H9 (cell line): ENCODE measurements around the gene DEPDC5. TPM values are rescaled to one million over a fixed set of nuclear protein-coding genes. Genes with fewer than 3 reads are reported as not detected.
A peak's percentile ranks its signal among the peaks of the same experiment; 100 is the strongest.

Source experiments
- DNase-seq: peaks from one replicate; pipeline ENCODE4 v3.0.0-alpha.2; 2017
- H2AFZ ChIP-seq: one replicate; pipeline ENCODE4 v1.6.1; 2013; ENCODE audit warnings: mild to moderate bottlenecking, low read length, control low read depth, moderate library complexity
- H2AK5ac ChIP-seq: 2 replicates; pipeline ENCODE4 v1.6.1; 2013; ENCODE audit warnings: low read length, control low read depth, mixed read lengths; ENCODE audit not compliant: insufficient read length
- H2BK120ac ChIP-seq: one replicate; pipeline ENCODE4 v1.6.1; 2013; ENCODE audit warnings: low read depth, mild to moderate bottlenecking, low read length, control low read depth, inconsistent platforms; ENCODE audit not compliant: poor library complexity, severe bottlenecking
- H2BK12ac ChIP-seq: 2 replicates; pipeline ENCODE4 v1.6.1; 2013; ENCODE audit warnings: low read length, control low read depth, mixed read lengths, low read depth; ENCODE audit not compliant: insufficient read length
- H2BK15ac ChIP-seq: 2 replicates; pipeline ENCODE4 v1.6.1; 2013; ENCODE audit warnings: low read depth, low read length, control low read depth
- H2BK20ac ChIP-seq: one replicate; pipeline ENCODE4 v1.6.1; 2013; ENCODE audit warnings: low read depth, mild to moderate bottlenecking, low read length, control low read depth, inconsistent platforms; ENCODE audit not compliant: poor library complexity, severe bottlenecking
- H2BK5ac ChIP-seq: 2 replicates; pipeline ENCODE4 v1.6.1; 2013; ENCODE audit warnings: low read length, control low read depth, mixed read lengths; ENCODE audit not compliant: insufficient read length
- H3K14ac ChIP-seq: 2 replicates; pipeline ENCODE4 v1.6.1; 2013; ENCODE audit warnings: low read length, control low read depth; ENCODE audit not compliant: insufficient read depth
- H3K18ac ChIP-seq: 2 replicates; pipeline ENCODE4 v1.6.1; 2013; ENCODE audit warnings: low read depth, mild to moderate bottlenecking, mixed read lengths, low read length, control low read depth; ENCODE audit not compliant: insufficient read length
- H3K23ac ChIP-seq: 2 replicates; pipeline ENCODE4 v1.6.1; 2013; ENCODE audit warnings: low read length, control low read depth, mixed read lengths, low read depth; ENCODE audit not compliant: insufficient read length
- H3K23me2 ChIP-seq: 2 replicates; pipeline ENCODE4 v1.6.1; 2013; ENCODE audit warnings: low read depth, mild to moderate bottlenecking, mixed read lengths, low read length, control low read depth; ENCODE audit not compliant: insufficient read length, poor library complexity, severe bottlenecking
- H3K27ac ChIP-seq: 2 replicates; pipeline ENCODE4 v1.5.1; 2013; ENCODE audit warnings: low read length, control low read depth, mixed read lengths, low read depth; ENCODE audit not compliant: insufficient read length
- H3K27me3 ChIP-seq: 2 replicates; pipeline ENCODE4 v1.6.1; 2013; ENCODE audit warnings: low read length, control low read depth, inconsistent platforms; ENCODE audit not compliant: insufficient read depth
- H3K4ac ChIP-seq: 2 replicates; pipeline ENCODE4 v1.6.1; 2013; ENCODE audit warnings: low read depth, mild to moderate bottlenecking, control low read depth, inconsistent platforms, low read length, moderate library complexity
- H3K4me1 ChIP-seq: 2 replicates; pipeline ENCODE4 v1.6.1; 2013; ENCODE audit warnings: low read length, control low read depth, inconsistent platforms; ENCODE audit not compliant: insufficient read depth
- H3K4me2 ChIP-seq: 2 replicates; pipeline ENCODE4 v1.6.1; 2013; ENCODE audit warnings: low read length, control low read depth, mixed read lengths; ENCODE audit not compliant: insufficient read length, insufficient read depth
- H3K56ac ChIP-seq: 2 replicates; pipeline ENCODE4 v1.6.1; 2013; ENCODE audit warnings: low read depth, mild to moderate bottlenecking, mixed read lengths, low read length, control low read depth; ENCODE audit not compliant: insufficient read length
- H3K79me1 ChIP-seq: 2 replicates; pipeline ENCODE4 v1.6.1; 2013; ENCODE audit warnings: low read depth, mild to moderate bottlenecking, moderate library complexity, low read length, control low read depth, inconsistent platforms; ENCODE audit not compliant: insufficient read depth, poor library complexity, severe bottlenecking
- H3K79me2 ChIP-seq: 2 replicates; pipeline ENCODE4 v1.6.1; 2013; ENCODE audit warnings: low read length, control low read depth, inconsistent platforms; ENCODE audit not compliant: insufficient read depth
- H3K9ac ChIP-seq: 2 replicates; pipeline ENCODE4 v1.6.1; 2013; ENCODE audit warnings: low read length, control low read depth, mixed read lengths; ENCODE audit not compliant: insufficient read length; ENCODE audit errors: extremely low read depth
- H3K9me3 ChIP-seq: one replicate; pipeline ENCODE4 v1.6.1; 2013; ENCODE audit warnings: low read depth, low read length, inconsistent platforms; ENCODE audit not compliant: control insufficient read depth
- H3T11ph ChIP-seq: one replicate; pipeline ENCODE4 v1.6.1; 2013; ENCODE audit warnings: mild to moderate bottlenecking, low read length, control low read depth, inconsistent platforms
- H4K20me1 ChIP-seq: one replicate; pipeline ENCODE4 v1.6.1; 2013; ENCODE audit not compliant: control insufficient read depth, insufficient read length, insufficient read depth
- H4K5ac ChIP-seq: 2 replicates; pipeline ENCODE4 v1.6.1; 2013; ENCODE audit warnings: low read depth, mild to moderate bottlenecking, mixed read lengths, low read length, control low read depth; ENCODE audit not compliant: insufficient read length
- H4K8ac ChIP-seq: replicated peaks from 2 replicates; pipeline ENCODE4 v1.6.1; 2013; ENCODE audit warnings: low read length, control low read depth, mixed read lengths, low read depth; ENCODE audit not compliant: insufficient read length
- H4K91ac ChIP-seq: 2 replicates; pipeline ENCODE4 v1.6.1; 2013; ENCODE audit warnings: low read depth, mild to moderate bottlenecking, moderate library complexity, mixed read lengths, low read length, control low read depth; ENCODE audit not compliant: insufficient read length
- H3K27ac Mint-ChIP-seq, 3 experiments: 2 replicates in 2 of 3; 3 replicates in 1 of 3; pipeline ENCODE4 v1.8.0; 2020 to 2021; ENCODE audit warnings: mixed read lengths in 3 of 3, mild to moderate bottlenecking in 1 of 3, moderate library complexity in 1 of 3
- H3K27me3 Mint-ChIP-seq: 2 replicates; pipeline ENCODE4 v1.8.0; 2021; ENCODE audit warnings: low read depth, mild to moderate bottlenecking, moderate library complexity, mixed read lengths
- H3K36me3 Mint-ChIP-seq, 3 experiments: 2 replicates in 2 of 3; 3 replicates in 1 of 3; pipeline ENCODE4 v1.8.0; 2020 to 2021; ENCODE audit warnings: low read depth in 3 of 3, mixed read lengths in 3 of 3; ENCODE audit not compliant: insufficient read depth in 1 of 3
- H3K4me1 Mint-ChIP-seq, 2 experiments: 2 replicates each; pipeline ENCODE4 v1.8.0; 2020; ENCODE audit warnings: mixed read lengths in 2 of 2
- H3K4me3 Mint-ChIP-seq, 2 experiments: 2 replicates in 1 of 2; 3 replicates in 1 of 2; pipeline ENCODE4 v1.8.0; 2020 to 2021; ENCODE audit warnings: mild to moderate bottlenecking in 2 of 2, mixed read lengths in 2 of 2, moderate library complexity in 1 of 2
- H3K9me3 Mint-ChIP-seq, 2 experiments: 2 replicates in 1 of 2; 3 replicates in 1 of 2; pipeline ENCODE4 v1.8.0; 2020; ENCODE audit warnings: mild to moderate bottlenecking in 2 of 2, mixed read lengths in 2 of 2, moderate library complexity in 1 of 2
- WGBS: extraction: QIAGEN DNeasy Blood & Tissue Kit; methylation state at CpG from one replicate; pipeline ENCODE4 v1.1.7; 2013; ENCODE audit warnings: missing lambda C conversion rate, low lambda C conversion rate, mixed read lengths; ENCODE audit not compliant: insufficient read length; ENCODE audit errors: extremely low coverage; 5-methylcytosine and 5-hydroxymethylcytosine counted together
- total RNA-seq: library from RNA; stranded (reverse); gene quantifications from 2 replicates; pipeline ENCODE4 v1.2.1, GENCODE V29; 2021
- TF ChIP-seq, protein P1 (sequence below): fragments of 200-600 bp; sonication (generic); conservative IDR thresholded peaks from 3 replicates; pipeline ENCODE4 v1.8.0; 2021; ENCODE audit warnings: antibody characterized with exemption, mild to moderate bottlenecking

Gene DEPDC5
- total RNA-seq, 1 experiment from 2014 or later: 29.2 TPM

DNA sequence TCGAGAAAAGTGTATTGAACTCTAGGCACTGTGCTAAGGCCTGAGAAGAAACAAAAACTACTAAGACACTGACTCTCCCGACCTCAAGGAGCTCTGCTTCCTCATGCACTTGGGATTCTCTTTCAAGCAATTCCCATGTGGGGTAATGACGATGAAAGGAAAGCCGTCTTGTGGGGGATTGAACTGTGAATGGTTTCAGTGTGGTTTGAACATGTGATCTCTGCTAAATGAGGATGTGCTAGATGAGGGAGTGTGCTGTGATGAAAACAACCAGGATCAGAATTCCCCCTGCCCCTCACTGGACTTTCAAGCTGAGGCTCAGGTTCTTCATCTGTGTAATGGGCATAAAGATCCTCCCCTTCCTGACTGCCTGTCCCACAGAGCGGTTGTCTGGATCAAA is 74.9 kb downstream of the DEPDC5 start:
- Histone ChIP-seq H2BK20ac (no peak overlapping the region), H4K5ac (no peak overlapping the region), H3K9ac (no peak overlapping the region), H4K20me1 (no peaks in the 10 kb centered on the region), H3K23ac (no peak overlapping the region), H3K23me2 (no peaks in the 10 kb centered on the region), H2BK5ac (no peak overlapping the region), H2AK5ac (no peak overlapping the region), H2BK120ac (no peak overlapping the region), H3K27ac (no peak overlapping the region), H4K91ac (no peak overlapping the region), H3K27me3 (no peaks in the 10 kb centered on the region), H3K79me1 (no peaks in the 10 kb centered on the region), H2BK15ac (no peak overlapping the region), H3K56ac (no peak overlapping the region), H3K9me3 (no peaks in the 10 kb centered on the region), H2AFZ (no peak overlapping the region), H3K18ac (no peak overlapping the region), H3K4ac (no peak overlapping the region), H3K4me2 (no peak overlapping the region), H3K14ac (no peak overlapping the region), H2BK12ac (no peak overlapping the region), H3K4me1 (no peaks in the 10 kb centered on the region), H4K8ac (no peak overlapping the region), H3K79me2 (no peaks in the 10 kb centered on the region), H3T11ph (no peak overlapping the region)
- H3K36me3 Mint-ChIP-seq: peaks cover 0 to 38% (median 5%) of the 10 kb centered on the region in 3 experiments; a peak in 5 of 7 replicates
- no CpG with 5 or more reads among the region's 5 CpGs for WGBS
- peak overlapping the region in 1 of 3 experiments; percentile 71; a peak in 1 of 7 replicates for H3K27ac Mint-ChIP-seq
- H3K9me3 Mint-ChIP-seq: no peaks in the 10 kb centered on the region
- TF ChIP-seq, protein P1, sequence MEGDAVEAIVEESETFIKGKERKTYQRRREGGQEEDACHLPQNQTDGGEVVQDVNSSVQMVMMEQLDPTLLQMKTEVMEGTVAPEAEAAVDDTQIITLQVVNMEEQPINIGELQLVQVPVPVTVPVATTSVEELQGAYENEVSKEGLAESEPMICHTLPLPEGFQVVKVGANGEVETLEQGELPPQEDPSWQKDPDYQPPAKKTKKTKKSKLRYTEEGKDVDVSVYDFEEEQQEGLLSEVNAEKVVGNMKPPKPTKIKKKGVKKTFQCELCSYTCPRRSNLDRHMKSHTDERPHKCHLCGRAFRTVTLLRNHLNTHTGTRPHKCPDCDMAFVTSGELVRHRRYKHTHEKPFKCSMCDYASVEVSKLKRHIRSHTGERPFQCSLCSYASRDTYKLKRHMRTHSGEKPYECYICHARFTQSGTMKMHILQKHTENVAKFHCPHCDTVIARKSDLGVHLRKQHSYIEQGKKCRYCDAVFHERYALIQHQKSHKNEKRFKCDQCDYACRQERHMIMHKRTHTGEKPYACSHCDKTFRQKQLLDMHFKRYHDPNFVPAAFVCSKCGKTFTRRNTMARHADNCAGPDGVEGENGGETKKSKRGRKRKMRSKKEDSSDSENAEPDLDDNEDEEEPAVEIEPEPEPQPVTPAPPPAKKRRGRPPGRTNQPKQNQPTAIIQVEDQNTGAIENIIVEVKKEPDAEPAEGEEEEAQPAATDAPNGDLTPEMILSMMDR: no peak
- no peak overlapping the region for H3K4me3 Mint-ChIP-seq
- no peaks in the 10 kb centered on the region for H3K4me1 Mint-ChIP-seq
- no peak for DNase-seq
- H3K27me3 Mint-ChIP-seq: no peaks in the 10 kb centered on the region
